GM12878 (cell line): Measurements from ENCODE around the gene CRYBG3. TPM values are rescaled to one million over a fixed set of nuclear protein-coding genes. Genes with fewer than 3 reads are reported as not detected.

ENCODE experiments used
- ATAC-seq: fragments of 200-7000 bp; cut with Tn5 transposase; 3 replicates; pipeline ENCODE4 v1.9.1; 2020; ENCODE audit warnings: mild to moderate bottlenecking, moderate library complexity
- BruUV-seq: library from RNA; stranded (reverse); fragments of 400-500 nt; replicated peaks from 2 replicates; lab custom pipeline; 2021; lab: Mats Ljungman, UMichigan
- CTCF ChIA-PET: fragments of 300-600 bp; sonication (Branson Sonifier 250); formaldehyde crosslinking; extraction: SDS; loops from one replicate; lab custom pipeline; 2021; ENCODE audit warnings: inconsistent platforms; lab: Yijun Ruan, JAX
- POLR2A ChIA-PET: fragments of 350-600 bp; formaldehyde crosslinking; extraction: SDS; loops from one replicate; lab custom pipeline; 2021; ENCODE audit warnings: inconsistent platforms; lab: Charles Lee
- RAD21 ChIA-PET: fragments of 300-600 bp; sonication (Branson Sonifier 250); formaldehyde crosslinking; loops from one replicate; lab custom pipeline; 2023; ENCODE audit warnings: antibody characterized with exemption; ENCODE audit not compliant: unreplicated experiment; lab: Charles Lee
- SMC1A ChIA-PET: fragments of 300-600 bp; sonication (Branson Sonifier 250); formaldehyde crosslinking; loops from one replicate; lab custom pipeline; 2023; ENCODE audit not compliant: unreplicated experiment, uncharacterized antibody; lab: Charles Lee
- DNase-seq: peaks from one replicate; pipeline ENCODE4 v3.0.0-alpha.2; 2011; ENCODE audit warnings: low read depth, low spot score
- FAIRE-seq: peaks from 3 replicates; lab custom pipeline; 2011; peaks lifted over from hg19 to GRCh38; lab: Jason Lieb, UNC
- H2AFZ ChIP-seq: 2 replicates; pipeline ENCODE4 v1.6.0; 2011; ENCODE audit warnings: low read depth, low read length, control low read depth; ENCODE audit not compliant: control insufficient read depth
- H3K27ac ChIP-seq: 2 replicates; pipeline ENCODE4 v1.5.1; 2011; ENCODE audit warnings: control low read depth; ENCODE audit not compliant: control insufficient read depth, insufficient read depth
- H3K27me3 ChIP-seq, 2 experiments: replicated peaks in 1 of 2; 2 replicates each; pipeline versions ENCODE4 v1.6.0 to v1.6.1; 2011; ENCODE audit warnings: low read length in 1 of 2; ENCODE audit not compliant: control insufficient read depth in 2 of 2, insufficient read depth in 2 of 2
- H3K36me3 ChIP-seq, 2 experiments: 2 replicates each; pipeline ENCODE4 v1.5.1; 2011; ENCODE audit warnings: low read length in 1 of 2; ENCODE audit not compliant: control insufficient read depth in 2 of 2, insufficient read depth in 2 of 2
- H3K4me1 ChIP-seq: 2 replicates; pipeline ENCODE4 v1.6.1; 2011; ENCODE audit warnings: mild to moderate bottlenecking, low read length, moderate library complexity, mixed read lengths; ENCODE audit not compliant: control insufficient read depth, insufficient read depth
- H3K4me2 ChIP-seq: 2 replicates; pipeline ENCODE4 v1.6.0; 2011; ENCODE audit warnings: control low read depth; ENCODE audit not compliant: control insufficient read depth, insufficient read depth
- H3K4me3 ChIP-seq: fragments of 200-600 bp; sonication (generic); 2 replicates; pipeline ENCODE4 v1.5.1; 2016
- H3K79me2 ChIP-seq: 2 replicates; pipeline ENCODE4 v1.6.0; 2011; ENCODE audit warnings: low read length; ENCODE audit not compliant: control insufficient read depth, insufficient read depth
- H3K9ac ChIP-seq: 2 replicates; pipeline ENCODE4 v1.8.0; 2011; ENCODE audit warnings: low read length, control low read depth, mixed read lengths; ENCODE audit not compliant: control insufficient read depth, insufficient read depth
- H3K9me3 ChIP-seq: replicated peaks from 3 replicates; pipeline ENCODE4 v1.5.1; 2011; ENCODE audit warnings: mild to moderate bottlenecking, low read length; ENCODE audit not compliant: control insufficient read depth, insufficient read depth
- H4K20me1 ChIP-seq: 2 replicates; pipeline ENCODE4 v1.6.0; 2011; ENCODE audit not compliant: control insufficient read depth, insufficient read depth
- HDGF ChIP-seq: fragments of 450-650 bp; IDR thresholded peaks from 2 replicates; pipeline ENCODE4 v1.6.1; 2016; ENCODE audit warnings: antibody characterized with exemption
- IRF4 ChIP-seq: IDR thresholded peaks from 2 replicates; pipeline ENCODE4 v1.6.1; 2011; ENCODE audit warnings: low read depth, low read length
- MEF2B ChIP-seq: fragments of 450-650 bp; IDR thresholded peaks from 2 replicates; pipeline ENCODE4 v1.6.1; 2018; ENCODE audit warnings: mild to moderate bottlenecking, moderate library complexity; ENCODE audit not compliant: partially characterized antibody, poor library complexity, severe bottlenecking
- NFYB ChIP-seq: IDR thresholded peaks from 2 replicates; pipeline ENCODE4 v1.6.1; 2011; ENCODE audit warnings: low read depth, mild to moderate bottlenecking, low read length, improper control_type of control experiment, moderate library complexity; ENCODE audit not compliant: insufficient read depth
- RELB ChIP-seq: fragments of 450-650 bp; IDR thresholded peaks from 2 replicates; pipeline ENCODE4 v1.6.1; 2017; ENCODE audit warnings: low read depth, mild to moderate bottlenecking, moderate library complexity
- SIN3A ChIP-seq: IDR thresholded peaks from 2 replicates; pipeline ENCODE4 v1.6.1; 2012; ENCODE audit warnings: low read depth, low read length, improper control_type of control experiment
- STAT3 ChIP-seq: IDR thresholded peaks from 2 replicates; pipeline ENCODE4 v1.6.1; 2011; ENCODE audit warnings: low read depth, low read length, improper control_type of control experiment
- WGBS: methylation state at CpG from one replicate; pipeline ENCODE4 v1.1.6; 2016; ENCODE audit warnings: low lambda C conversion rate; ENCODE audit not compliant: insufficient replicate concordance, insufficient coverage; ENCODE audit errors: missing lambda C conversion rate; 5-methylcytosine and 5-hydroxymethylcytosine counted together
- in situ Hi-C: fragments of 300-500 bp; cut with MboI; formaldehyde crosslinking; loops from 9 replicates; pipeline ENCODE4 v1.14.3; 2018; ENCODE audit warnings: mixed read lengths
- intact Hi-C: fragments of 100-400 bp; cut with micrococcal nuclease; formaldehyde crosslinking; loops from one replicate; pipeline ENCODE4 v1.14.2; 2022; ENCODE audit not compliant: unreplicated experiment
- polyA plus RNA-seq, 11 experiments: library from polyadenylated mRNA; depleted of rRNA in 4 of 11; unstranded in 6 of 11; stranded (reverse) in 5 of 11; fragments of >200 nt; fragmentation: Nextera tagmentation in 4 of 11; fragmentation: Illumina TruSeq in 1 of 11; extraction: Ambion mirVana in 4 of 11; extraction: Trizol in 1 of 11; gene quantifications; 1 replicate in 1 of 11; 2 replicates in 10 of 11; pipeline versions ENCODE4 v1.2.1 to v1.2.3, GENCODE V29; 2011 to 2016; ENCODE audit warnings: inconsistent platforms in 2 of 11, missing spikeins in 2 of 11, low read depth in 1 of 11
- total RNA-seq, 4 experiments: library from RNA; depleted of rRNA in 3 of 4; stranded (reverse); fragments of >200 nt in 3 of 4; fragmentation: Illumina TruSeq in 1 of 4; extraction: Trizol in 1 of 4; gene quantifications; 2 replicates each; pipeline versions ENCODE4 v1.2.1 to v1.2.3, GENCODE V29; 2013 to 2021

CRYBG3 gene
- total and polyA plus RNA-seq, 10 of the 15 experiments (the other 5 are each of a cell fraction or from before 2014, with no cell fraction given): 0.11 to 5.4 (median 1.6) TPM

GRCh38 chr3:97810779-97811390 is 10.9 kb upstream of the CRYBG3 start:
- TF ChIP-seq NFYB: no peak
- no peak for TF ChIP-seq IRF4
- no peak for TF ChIP-seq STAT3
- TF ChIP-seq RELB: no peak
- TF ChIP-seq SIN3A: no peak
- TF ChIP-seq MEF2B: no peak
- TF ChIP-seq HDGF: no peak

More at GRCh38 chr3:97810779-97811390, 10.9 kb upstream of the CRYBG3 start:
- Histone ChIP-seq H3K4me1 (no peaks in the 10 kb centered on the region; the same call in 1 of the 2 replicates), H4K20me1 (no peaks in the 10 kb centered on the region), H3K27ac (no peak overlapping the region), H3K9me3 (no peaks in the 10 kb centered on the region), H3K79me2 (no peaks in the 10 kb centered on the region), H3K4me2 (no peak overlapping the region), H2AFZ (no peak overlapping the region), H3K27me3 (no peaks in the 10 kb centered on the region), H3K36me3 (no peaks in the 10 kb centered on the region), H3K4me3 (no peak overlapping the region), H3K9ac (no peak overlapping the region)
- POLR2A ChIA-PET: no interaction called here
- in situ Hi-C loops: no loop called here
- SMC1A ChIA-PET: interaction anchor here (0.9 kb wide), 1 partner anchor 11 kb away, joined by 3 read pairs; no protein-coding TSS in a partner anchor
- RAD21 ChIA-PET: no interaction called here
- DNase-seq: no peak
- intact Hi-C loops: no loop called here
- no peak for ATAC-seq
- BruUV-seq: no TSS peak
- CTCF ChIA-PET: interaction anchor here (1.1 kb wide), 1 partner anchor 16 kb away, joined by 3 read pairs; no protein-coding TSS in a partner anchor
- FAIRE-seq: no peak
- 22% methylated on average over 2 of the region's 2 CpGs for WGBS
